Measurements from ENCODE around the gene CST7. TPM values are rescaled to one million over a fixed set of nuclear protein-coding genes. Genes with fewer than 3 reads are reported as not detected.
"Not testable (repeated sequence)": the region's sequence is repeated elsewhere in the genome, so short reads cannot be mapped to it uniquely, and the experiment has no call there.

The CST7 gene
- total RNA-seq, 1 donor from 2014 or later: not detected

DNA sequence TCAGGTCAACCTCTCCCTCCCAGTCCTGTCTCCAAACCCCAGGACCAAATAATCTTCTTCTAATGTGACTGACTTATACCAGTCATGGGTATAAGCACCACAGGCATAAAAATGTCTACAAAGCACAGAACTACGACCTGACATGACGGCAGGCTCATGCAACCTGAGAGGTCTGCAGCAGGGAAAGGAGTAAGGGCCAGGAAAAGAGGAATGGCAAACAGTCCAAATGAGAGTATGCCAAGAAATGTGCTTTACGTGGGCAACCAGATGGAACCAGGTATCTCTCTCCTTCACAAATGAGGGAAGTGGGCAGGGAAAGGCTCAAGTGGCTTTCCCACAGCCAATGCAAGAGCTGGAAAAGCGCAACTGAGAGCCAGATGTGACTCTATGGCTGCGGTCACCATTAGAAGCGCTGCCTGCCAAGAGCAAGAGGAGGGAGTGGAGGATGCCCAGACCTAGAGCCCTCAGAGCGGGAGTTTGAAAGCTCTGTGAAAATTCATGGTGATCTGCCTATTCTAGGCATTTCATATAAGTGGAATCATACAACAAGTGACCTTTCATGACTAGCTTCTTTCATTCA lies 37.5 kb downstream of the CST7 start:
- DNase-seq (ENCODE audit: low read depth): no peak

DNA sequence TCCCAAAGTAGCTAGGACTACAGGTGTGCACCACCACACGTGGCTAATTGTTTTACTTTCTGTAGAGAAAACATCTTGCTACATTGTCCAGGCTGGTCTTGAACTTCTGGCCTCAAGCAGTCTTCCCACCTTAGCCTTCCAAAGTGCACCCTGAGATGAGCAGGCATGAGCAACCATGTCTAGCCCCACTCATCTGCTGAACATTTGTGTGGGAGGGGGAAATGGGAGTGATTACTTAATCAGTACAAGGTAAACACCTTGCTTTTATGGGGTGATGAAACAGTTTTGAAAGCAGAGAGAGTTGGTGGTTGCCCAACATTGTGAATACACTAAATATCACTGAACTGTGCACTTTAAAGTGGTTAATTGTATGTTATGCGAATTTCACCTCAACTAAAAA lies 38.2 kb downstream of the CST7 start:
- peak; percentile 83 for DNase-seq (ENCODE audit: low read depth)

DNA sequence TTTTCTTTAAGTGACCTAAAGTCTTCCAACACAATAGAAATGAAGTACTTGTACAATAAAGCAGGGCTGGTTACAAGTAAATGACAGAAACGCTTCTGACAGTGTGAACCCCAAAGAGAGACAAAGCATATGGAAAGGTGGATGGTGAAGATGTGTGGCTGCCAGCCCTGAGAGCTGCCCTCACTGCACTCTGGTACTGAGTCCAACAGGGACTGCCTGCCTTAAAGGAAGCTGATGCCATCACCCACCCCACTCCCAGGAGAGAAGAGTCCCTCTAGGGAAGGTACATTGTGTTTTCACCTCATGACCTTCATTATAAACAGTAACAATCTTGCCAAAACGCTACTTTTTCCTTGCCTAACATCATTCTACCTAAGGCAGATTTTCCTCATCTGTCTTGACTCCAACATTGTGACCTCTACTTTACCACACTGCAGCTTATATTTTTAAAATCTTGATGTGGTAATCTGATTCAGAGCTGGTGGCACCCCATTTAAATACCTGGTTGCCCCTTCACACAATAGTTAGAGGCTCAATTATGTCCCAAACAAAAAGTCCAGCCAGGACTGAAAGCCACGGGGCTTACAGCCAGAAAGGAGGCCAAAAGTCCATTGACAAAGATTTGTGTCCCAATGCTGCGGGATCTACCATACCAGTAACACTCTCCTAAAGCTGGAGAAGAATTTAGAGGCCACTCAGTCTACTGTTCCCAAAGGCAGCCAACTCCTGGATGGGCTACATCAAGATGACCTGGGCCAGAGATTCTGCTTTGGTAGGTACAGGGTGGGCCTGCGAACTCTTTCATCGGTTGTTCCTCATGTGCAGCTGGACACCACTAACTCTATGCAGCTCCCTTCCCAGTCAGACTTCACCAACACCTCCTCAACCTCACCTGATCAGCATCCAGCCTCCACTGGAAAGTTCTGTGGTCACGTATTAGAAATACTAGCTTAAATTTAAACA lies 39.1 kb downstream of the CST7 start:
- no peak for DNase-seq (ENCODE audit: low read depth)

DNA sequence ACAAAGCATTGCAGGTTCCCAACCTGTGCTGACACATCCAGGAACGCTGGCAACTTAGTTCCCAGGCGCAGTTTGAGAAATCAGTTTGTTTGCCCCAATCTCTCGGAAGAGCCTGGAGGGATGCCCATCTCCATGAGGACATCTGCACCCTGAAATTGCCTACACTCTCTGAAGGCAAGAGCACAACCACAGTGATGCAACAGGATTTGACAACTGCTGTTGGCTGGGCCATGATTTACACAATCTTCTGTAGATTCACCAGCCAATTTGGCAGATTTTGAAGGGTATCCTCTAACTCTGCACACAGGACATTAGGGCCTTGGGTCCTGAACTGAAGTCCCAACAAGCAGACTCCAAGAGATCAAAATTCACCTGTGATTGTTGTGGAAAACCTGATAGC lies 40.1 kb downstream of the CST7 start:
- DNase-seq (ENCODE audit: low read depth): no peak

DNA sequence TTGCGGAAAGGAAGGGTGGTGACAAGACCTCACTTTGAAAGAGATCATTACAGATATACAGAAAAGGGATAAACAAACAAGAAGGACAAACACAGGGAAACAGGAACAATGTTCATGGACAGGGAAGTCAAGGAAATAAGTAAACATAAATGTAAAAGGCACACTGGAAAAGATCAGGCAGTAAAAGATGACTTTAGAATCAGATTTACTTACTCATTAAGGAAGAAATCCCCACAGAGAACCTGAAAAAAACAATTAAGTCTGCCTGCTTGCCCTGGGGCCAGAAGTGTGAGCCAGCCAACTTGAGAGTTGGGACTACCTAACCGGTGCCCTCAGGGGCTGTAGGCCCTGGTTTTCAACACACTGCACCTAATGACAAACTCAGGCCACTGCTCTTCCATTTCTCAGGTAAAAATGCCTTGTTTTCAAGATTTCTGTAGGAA lies 41.8 kb downstream of the CST7 start:
- peak; percentile 75 for DNase-seq (ENCODE audit: low read depth)

DNA sequence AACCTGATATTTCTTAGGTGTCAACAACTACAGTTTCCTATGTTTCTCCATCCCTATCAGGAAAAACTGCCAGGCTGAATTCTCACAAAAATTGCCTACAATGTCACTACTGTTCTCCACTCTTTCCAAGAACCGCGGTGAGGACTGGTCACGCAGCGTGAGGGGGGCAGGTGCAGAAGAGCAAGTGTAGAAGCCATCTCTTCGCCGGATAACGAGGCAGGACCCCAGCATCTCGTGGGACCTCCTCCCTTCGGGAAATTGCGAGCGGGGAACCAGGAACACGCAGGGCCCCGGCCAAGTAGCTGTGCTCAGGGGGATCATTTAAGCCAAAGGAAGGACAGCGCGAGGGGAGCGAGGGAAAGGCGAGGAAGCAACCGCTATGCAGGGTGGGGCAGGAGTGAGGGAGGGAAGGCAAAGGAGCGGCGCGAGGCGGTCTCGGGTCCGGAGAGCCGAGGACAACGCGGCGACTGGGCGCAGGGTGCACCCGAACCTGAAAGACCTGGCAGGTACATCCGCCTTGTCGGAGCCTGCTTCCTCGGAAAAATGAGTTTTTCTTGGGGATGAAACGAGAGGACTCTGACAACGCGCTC lies 42.9 kb downstream of the CST7 start:
- DNase-seq (ENCODE audit: low read depth): no peak

DNA sequence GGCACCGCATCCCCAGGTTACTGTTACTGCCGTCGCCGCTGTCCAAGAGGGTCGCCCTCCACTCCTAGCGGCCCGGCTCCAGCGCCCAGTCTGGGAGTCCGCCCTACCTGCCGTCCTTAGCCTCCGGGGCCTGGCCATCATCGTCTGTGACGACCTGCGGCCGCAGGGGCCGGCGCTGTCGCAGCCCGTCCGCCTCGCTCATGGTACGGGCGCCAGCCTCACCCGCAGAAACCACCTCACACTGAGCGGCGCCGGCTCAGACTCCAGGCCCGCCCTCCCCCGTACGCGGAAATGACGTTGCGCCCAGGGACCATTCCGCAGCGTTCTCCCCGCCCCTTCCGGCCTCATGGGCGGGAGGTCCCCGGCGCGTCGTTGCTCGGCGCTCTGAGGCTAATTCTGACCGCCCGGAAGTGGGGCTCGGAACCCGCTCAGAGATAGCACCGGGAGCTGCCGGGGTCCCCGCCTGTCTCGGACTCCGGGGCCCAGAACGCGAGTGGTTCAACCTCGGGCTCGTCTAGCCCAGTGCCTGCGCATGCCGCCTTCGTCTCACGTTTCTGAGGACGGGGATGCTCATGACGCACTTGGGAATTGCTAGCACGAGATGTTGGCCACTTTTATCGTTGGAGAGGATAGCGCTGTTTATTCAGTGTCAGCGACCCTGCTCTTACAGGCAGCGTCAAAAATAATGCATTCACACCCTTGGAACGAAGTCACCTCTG lies 43.6 kb downstream of the CST7 start, which contains the start of gene APMAP:
Gene APMAP (minus strand): TSS at position 265 of the 719 bp plus-strand sequence. CDS start 63 bp downstream, at position 202.
- DNase-seq (ENCODE audit: low read depth): peak; percentile 65

DNA sequence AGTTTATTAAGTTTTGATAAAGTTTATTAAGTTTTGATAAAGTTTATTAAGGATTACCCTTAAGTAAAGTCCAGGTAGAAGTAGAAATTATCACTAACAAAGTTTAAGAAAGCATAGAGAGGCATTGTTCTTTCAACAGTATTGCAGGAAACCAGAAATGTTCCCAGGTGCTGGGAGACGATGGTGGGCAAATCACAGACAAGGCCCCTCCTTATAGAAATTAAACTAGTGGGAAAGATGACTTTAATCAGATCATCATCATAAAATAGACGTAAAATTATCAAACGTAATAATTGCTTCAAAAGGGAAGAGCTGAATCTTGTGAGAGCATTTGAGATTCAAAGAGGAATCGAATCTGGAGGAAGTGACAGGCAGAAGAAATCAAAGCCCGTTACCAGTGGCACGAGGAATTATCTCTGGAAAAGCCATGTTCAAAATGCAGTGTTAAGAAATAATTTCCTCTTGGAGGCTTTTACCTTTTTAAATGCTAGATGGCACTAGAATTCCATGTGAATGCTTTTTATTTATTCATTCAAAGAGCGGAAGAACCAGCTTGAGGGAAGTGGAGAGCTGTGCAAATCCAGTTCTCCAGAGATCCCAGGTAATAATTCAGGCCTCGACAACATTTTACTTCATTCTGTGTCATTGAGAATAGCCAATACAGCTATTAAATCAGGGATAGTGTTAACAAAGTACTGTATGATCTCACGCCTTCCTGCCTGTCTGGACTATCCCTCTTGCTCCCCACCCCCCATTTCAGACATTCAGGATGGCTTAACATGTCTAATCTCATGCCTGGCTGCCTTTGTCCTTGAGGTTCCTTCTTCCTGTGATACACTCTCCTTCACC lies 44.5 kb downstream of the CST7 start:
- peak; percentile 70 for DNase-seq (ENCODE audit: low read depth)

DNA sequence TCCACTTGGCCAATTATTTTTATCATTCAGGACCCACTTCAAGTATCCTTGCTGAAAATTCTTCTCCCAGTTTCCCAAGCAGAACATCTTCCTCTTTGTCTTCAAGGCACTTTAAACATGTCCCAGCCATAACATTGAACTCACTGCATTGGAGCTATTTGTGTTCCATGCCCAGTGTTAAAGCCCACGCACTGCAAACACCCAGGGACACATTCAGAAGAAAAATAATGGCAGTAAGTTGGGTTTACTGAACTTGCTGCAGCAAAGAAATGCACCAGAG lies 45.1 kb downstream of the CST7 start:
- DNase-seq (ENCODE audit: low read depth): no peak

DNA sequence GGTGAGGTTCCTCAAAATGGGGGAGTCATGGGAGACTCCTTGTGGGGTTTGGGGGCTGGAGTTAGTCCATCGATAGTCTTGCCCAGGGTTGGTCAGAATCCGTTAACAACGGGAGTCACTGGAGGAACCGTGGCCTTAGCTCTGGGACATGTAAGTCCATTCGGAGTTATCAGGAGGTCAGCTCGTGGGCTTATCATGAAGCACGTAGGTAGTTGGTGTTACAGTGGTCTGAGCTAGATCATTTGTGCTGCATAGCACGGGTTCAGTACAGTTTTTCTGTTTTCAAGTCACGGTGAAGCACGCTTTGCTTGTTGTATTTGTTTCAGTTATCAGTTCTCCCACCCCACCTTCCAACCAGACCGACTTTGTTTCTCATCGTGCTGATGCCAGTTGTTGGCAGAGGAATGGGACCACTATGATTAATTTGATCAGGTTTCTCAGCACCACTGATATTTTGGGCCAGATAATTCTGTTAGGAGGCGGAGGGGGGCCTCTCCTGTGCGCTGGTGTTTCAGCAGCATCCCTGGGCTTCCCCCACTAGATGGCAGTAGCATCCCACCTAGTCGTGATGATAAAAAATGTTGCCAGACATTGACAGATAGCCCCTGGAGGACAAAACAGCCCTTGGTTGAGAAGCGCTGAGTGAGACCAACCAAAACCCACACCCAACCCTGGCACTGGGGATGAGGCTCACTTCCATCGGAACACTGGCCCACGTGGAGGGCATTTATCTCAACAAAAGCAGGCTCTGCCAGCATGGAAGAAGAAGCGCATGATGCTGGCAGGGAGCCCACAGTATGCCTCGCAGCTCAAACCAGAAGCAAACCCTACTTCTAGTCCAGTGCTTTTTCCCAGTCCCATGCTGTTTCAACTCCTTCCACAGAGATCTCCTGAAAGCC lies 45.6 kb downstream of the CST7 start:
- peak; percentile 51 for DNase-seq (ENCODE audit: low read depth)

DNA sequence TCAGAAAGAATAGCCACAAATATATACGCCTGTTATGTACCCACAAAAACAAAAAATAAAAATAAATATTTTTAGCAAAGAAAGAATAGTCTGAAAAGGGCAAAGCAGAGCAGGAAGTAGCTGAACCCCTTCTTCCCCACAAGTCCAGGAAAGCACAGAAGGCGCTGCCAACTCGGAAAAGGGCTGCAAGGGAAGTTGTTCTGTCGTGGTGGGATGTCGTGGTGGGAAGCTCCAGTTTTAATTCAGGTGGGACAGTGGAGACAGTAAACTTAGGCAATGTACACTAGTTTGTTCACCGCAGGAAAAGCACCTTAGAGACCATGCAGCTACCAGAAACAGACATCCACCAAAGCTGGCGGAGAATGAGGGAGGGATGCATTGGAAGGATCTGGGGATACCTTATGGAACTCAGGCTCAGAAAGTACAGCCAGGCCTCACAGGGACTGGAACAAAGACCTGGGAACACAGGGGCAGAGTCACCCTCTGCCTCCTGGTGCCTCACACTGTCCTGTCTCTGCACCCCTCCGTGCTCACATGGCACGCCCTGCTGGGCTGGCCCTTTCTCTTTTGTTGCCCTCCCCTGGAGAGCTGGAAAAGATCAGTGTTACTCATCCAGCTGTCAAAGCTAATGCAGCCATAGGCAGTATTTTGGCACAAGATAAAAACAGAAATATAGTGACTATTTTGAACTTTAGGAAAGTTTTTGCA lies 46.8 kb downstream of the CST7 start:
- DNase-seq (ENCODE audit: low read depth): no peak

DNA sequence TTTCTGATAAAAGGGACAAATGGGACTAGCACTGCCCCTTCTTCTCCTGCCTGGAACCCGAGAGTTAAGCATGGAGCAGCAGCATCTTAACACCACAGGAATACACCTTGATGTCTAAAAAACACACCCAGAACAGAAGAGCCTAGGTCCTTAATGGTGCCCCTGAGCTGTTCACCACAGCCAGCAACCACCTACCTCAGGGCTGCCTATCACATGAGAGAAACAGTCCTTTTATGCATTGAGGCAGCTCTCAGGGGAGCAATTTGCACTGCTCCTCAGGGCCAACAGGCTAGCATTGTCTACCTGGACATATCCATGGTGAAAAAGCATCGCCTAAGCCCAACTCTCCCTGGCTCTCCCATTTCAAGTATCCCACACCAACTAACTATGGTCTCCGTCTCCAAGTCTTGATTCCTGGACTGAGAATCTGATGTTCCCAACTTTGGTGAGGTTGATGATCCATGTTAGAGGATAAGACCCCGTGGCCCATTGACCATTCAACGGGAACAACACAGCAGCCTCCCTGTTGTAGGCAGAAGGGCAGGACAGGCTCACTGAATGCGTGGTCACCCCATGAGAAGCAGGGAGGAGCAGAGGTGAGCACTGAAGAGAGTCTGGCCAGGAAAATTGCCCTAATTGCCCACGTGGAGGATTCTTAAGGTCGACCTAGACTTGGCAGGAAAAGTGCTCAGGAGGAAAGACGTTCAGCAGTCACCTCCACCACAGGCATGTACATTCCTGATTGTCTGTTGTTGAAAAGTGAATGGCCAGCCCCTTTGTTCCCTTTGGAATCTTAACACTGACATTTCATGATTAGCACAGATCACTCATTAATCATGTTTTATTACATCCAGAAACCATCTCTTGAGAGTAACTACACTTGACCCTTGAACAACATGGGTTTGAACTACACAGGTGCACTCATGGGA lies 47.6 kb downstream of the CST7 start:
- peak; percentile 32 for DNase-seq (ENCODE audit: low read depth)

DNA sequence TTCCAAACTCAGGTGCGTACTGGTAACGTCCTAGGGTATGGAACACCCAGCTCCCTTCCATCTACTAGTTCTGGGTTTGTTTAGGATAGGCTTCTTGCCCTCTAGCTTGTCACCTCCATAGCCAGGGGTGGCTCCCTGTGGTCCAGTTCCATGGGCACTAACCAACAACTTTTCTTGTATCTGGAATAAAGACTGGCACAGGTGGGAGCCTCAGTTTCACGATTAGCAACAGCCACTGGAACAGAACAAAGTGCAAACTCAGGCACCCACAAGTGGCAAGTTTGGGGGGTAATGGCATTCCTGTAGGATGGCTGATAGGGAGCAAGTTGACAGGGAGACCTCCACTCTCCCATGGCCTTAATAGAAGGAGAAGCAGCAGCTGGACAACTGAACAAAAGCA lies 49.1 kb downstream of the CST7 start:
- no peak for DNase-seq (ENCODE audit: low read depth)

DNA sequence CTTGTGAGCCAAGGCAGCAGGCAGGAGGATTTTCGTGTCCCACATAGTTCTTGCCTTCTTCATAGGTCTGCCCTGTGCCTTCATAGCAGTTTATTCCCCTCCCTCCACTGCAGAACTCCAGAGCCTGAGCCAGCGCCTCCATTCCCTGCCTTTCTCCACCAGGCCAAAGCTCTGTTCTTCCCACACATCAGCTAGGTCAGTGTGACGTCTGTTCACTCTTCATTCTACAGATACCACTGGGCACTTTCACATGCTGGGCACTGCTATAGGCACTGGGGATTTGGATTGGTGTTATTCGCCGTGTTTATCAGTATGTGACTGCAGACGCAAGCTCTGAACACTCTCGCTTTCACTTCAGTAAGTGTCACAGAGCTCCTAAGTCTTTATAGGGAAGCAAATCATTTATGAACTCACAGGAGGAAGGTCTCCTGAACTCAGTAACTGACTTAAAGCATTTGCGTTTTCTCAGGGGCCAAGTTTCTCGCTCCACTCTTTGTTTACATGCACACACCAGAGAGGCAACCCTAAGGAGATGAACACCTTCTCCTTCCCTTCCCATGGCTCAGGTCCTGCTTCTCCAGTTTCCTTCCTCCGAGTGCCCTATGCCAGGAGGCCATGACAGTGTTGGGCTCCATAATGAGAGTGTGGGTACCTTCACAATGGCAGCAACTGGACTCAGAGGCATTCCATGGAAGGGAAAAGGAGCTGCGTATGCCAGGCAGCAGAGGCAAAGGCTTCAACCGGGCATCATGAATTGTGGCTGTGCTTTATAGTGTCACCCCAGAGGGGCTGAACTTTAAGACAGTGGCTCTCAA lies 49.8 kb downstream of the CST7 start:
- no peak for DNase-seq (ENCODE audit: low read depth)

DNA sequence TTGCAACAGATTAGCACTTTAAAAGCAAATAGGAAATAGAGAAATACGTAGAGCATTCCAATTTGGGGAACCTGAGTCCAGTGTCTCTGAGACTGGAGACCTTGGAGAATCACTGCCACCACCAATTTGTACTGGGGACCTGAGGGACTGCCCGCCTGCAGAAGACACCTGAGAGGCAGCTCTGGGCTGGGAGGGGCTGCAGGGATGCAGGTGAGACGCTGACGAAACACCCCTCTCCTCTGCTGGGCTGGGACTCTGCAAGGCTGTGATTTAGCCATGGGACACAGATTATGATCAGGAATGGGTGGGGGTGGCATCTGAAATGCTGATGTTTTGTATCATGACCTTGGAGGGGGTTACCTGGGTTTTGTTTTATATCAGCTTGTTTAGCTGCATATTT lies 50.5 kb downstream of the CST7 start:
- no peak for DNase-seq (ENCODE audit: low read depth)

DNA sequence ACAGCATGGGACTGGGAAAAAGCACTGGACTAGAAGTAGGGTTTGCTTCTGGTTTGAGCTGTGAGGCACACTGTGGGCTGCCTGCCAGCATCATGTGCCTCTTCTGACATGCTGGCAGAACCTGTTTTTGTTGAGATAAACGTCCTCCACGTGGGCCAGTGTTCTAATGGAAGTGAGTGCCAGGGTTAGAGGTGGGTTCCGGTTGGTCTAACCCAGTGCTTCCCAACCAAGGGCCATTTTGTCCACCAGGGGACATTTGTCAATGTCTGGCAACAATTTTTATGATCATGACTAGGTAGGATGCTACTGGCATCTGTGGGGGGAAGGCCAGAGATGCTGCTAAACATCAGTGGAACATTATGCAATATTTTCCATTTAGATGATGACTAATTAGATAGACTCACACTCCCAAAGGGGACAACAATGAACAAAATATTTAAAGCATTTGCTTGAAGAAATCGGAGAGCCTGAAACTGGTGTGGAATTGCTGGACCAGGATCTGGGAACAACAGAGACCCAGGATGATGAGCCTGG lies 51.3 kb downstream of the CST7 start:
- peak; percentile 91 for DNase-seq (ENCODE audit: low read depth)

DNA sequence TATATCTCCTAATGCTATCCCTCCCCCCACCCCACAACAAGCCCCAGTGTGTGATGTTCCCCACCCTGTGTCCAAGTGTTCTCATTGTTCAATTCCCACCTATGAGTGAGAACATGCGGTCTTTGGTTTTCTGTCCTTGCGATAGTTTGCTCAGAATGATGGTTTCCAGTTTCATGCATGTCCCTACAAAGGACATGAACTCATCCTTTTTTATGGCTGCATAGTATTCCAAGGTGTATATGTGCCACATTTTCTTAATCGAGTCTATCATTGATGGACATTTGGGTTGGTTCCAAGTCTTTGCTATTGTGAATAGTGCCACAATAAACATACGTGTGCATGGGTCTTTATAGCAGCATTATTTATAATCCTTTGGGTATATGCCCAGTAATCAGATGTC lies 52.3 kb downstream of the CST7 start:
- DNase-seq (ENCODE audit: low read depth): not testable (repeated sequence)
